Tibial nerve (tissue), 4 donors: ENCODE results near the gene ACADS. TPM values are rescaled to one million over a fixed set of nuclear protein-coding genes. Genes with fewer than 3 reads are reported as not detected.
A peak's percentile ranks its signal among the peaks of the same experiment; 100 is the strongest.

Source experiments
- DNase-seq, 2 donors: peaks; one replicate each; pipeline ENCODE4 v3.0.0-alpha.2; 2019; ENCODE audit warnings: low spot score in 2 of 2
- H3K27ac ChIP-seq, 4 donors: fragments of 200-600 bp; sonication (generic) in 3 of 4; one replicate each; pipeline ENCODE4 v1.5.1; 2017 to 2019; ENCODE audit warnings: mild to moderate bottlenecking in 1 of 4
- H3K27me3 ChIP-seq, 2 donors: fragments of 200-600 bp; sonication (generic) in 1 of 2; one replicate each; pipeline versions ENCODE4 v1.5.1 to v1.6.0; 2017 to 2019
- H3K36me3 ChIP-seq, 3 donors: fragments of 200-600 bp; sonication (generic); one replicate each; pipeline ENCODE4 v1.5.1; 2018 to 2019
- H3K4me1 ChIP-seq, 4 donors: fragments of 200-600 bp; sonication (generic) in 3 of 4; one replicate each; pipeline ENCODE4 v1.5.1; 2017 to 2019
- H3K4me3 ChIP-seq, 4 donors: fragments of 200-600 bp; sonication (generic) in 3 of 4; one replicate each; pipeline ENCODE4 v1.5.1; 2017 to 2019; ENCODE audit warnings: mild to moderate bottlenecking in 1 of 4, moderate library complexity in 1 of 4
- H3K9me3 ChIP-seq, 4 donors: fragments of 200-600 bp; sonication (generic) in 3 of 4; one replicate each; pipeline ENCODE4 v1.5.1; 2017 to 2019
- EP300 ChIP-seq, 2 donors: sonication (generic); formaldehyde crosslinking; IDR thresholded peaks; one replicate each; pipeline ENCODE4 v1.6.1; 2017; ENCODE audit warnings: antibody characterized with exemption in 2 of 2, mild to moderate bottlenecking in 1 of 2
- POLR2A ChIP-seq, 2 donors: fragments of 450-650 bp; IDR thresholded peaks; one replicate each; pipeline ENCODE4 v1.6.1; 2017; ENCODE audit warnings: antibody characterized with exemption in 2 of 2, mild to moderate bottlenecking in 2 of 2, moderate library complexity in 2 of 2
- WGBS, 2 donors: methylation state at CpG; one replicate each; pipeline ENCODE4 v1.1.5; 2018; 5-methylcytosine and 5-hydroxymethylcytosine counted together
- total RNA-seq, 4 donors: library from RNA; depleted of rRNA; stranded (reverse); fragments of >200 nt; gene quantifications; one replicate each; pipeline ENCODE4 v1.1.0, GENCODE V29; 2016
- TF ChIP-seq, protein P1 (sequence below), 5 experiments: fragments of 200-600 bp in 3 of 5; fragments of 450-650 bp in 2 of 5; sonication (generic) in 3 of 5; IDR thresholded peaks; one replicate each; pipeline ENCODE4 v1.5.1; 2016 to 2019; ENCODE audit warnings: antibody characterized with exemption in 5 of 5, mild to moderate bottlenecking in 3 of 5, moderate library complexity in 2 of 5

ACADS gene
- total RNA-seq, 4 donors from 2014 or later, result 24.7 to 53.4 (median 34.3) TPM

DNA sequence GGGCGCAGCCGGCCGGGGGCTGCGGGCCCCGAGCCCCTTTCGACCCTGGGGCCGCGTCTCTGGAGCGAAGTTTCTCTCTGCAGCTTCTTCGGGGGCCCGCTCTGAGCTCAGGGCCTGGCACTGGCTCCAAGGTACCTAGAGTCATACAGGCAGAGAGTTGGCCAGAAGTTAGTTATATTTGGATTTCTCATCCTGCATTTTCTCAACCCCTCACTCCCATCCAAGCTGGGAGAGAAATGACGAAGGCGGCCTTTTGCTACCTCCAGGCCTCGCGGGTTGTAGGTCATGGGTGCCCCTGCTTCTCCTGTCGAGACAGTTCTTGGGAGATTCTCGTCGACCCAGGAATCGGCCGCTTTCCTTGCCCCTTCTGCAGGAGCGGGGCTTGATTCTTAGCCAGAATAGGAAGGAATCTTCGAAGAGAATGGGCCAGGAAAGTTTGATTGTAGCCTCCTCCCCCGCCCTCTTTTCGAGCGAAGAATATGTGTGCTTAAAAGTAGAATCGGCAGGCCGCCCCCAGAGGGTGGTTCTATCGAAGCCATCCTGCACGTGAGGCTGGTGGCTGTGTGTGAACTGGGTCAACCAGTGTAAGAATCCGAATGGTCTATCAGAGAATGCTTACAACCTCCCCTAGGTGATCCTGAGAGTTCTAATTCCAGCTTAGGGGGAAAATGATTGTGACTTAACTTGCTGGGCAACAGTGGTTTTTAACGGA lies 37.9 kb upstream of the ACADS start:
- peaks cover 0 to 52% (median 40%) of the 10 kb centered on the region in 4 donors for H3K4me1 ChIP-seq
- TF ChIP-seq POLR2A (IDR thresholded peaks at IDR 0.05) (no peak), EP300 (IDR thresholded peaks at IDR 0.05) (no peak)
- TF ChIP-seq, protein P1, sequence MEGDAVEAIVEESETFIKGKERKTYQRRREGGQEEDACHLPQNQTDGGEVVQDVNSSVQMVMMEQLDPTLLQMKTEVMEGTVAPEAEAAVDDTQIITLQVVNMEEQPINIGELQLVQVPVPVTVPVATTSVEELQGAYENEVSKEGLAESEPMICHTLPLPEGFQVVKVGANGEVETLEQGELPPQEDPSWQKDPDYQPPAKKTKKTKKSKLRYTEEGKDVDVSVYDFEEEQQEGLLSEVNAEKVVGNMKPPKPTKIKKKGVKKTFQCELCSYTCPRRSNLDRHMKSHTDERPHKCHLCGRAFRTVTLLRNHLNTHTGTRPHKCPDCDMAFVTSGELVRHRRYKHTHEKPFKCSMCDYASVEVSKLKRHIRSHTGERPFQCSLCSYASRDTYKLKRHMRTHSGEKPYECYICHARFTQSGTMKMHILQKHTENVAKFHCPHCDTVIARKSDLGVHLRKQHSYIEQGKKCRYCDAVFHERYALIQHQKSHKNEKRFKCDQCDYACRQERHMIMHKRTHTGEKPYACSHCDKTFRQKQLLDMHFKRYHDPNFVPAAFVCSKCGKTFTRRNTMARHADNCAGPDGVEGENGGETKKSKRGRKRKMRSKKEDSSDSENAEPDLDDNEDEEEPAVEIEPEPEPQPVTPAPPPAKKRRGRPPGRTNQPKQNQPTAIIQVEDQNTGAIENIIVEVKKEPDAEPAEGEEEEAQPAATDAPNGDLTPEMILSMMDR (IDR thresholded peaks at IDR 0.05), result no peak
- H3K27me3 ChIP-seq, result no peaks in the 10 kb centered on the region
- no peaks in the 10 kb centered on the region for H3K36me3 ChIP-seq
- H3K4me3 ChIP-seq, result peak overlapping the region; percentile 78 to 96 (median 88)
- no peaks in the 10 kb centered on the region for H3K9me3 ChIP-seq
- DNase-seq, result no peak
- peak overlapping the region; percentile 58 to 95 (median 90) for H3K27ac ChIP-seq
- 0 to 1% methylated on average over 24 to 31 of the region's 31 CpGs for WGBS, 2 donors

DNA sequence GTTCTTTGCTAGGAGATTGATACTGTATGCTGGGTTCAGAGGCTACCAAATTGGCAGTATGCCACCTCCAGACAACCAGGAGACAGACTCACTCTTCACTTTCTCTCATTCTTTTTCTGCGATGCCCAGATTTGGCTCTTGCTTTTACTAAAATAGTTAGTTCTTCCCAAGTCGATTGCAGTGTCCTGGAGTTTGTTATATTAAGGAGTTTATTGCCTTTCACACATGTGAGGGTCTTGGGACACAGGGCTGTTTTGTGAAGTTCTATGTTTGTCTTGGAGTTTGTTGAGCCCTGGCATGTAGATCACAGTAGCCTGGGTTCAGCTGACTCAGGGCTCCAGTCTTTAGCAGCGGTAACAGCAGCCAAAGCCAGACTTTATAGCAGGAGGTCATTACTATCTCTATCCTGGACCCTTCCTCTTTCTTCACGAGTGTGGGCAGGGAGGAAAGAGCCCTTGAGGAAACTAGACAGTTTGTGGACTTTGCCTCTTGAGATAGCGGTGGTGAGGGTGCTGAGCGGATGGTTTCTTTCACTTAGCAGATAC lies 37.0 kb upstream of the ACADS start:
- TF ChIP-seq EP300 (IDR thresholded peaks at IDR 0.05) (no peak), POLR2A (IDR thresholded peaks at IDR 0.05) (no peak)
- TF ChIP-seq, protein P1 (IDR thresholded peaks at IDR 0.05), result no peak
- Histone ChIP-seq H3K27ac (peak overlapping the region in 3 of 4 donors; percentile 88 to 95 (median 93)), H3K36me3 (peaks cover 0 to 5% (median 0%) of the 10 kb centered on the region in 3 donors), H3K27me3 (no peaks in the 10 kb centered on the region), H3K4me1 (peaks cover 0 to 54% (median 40%) of the 10 kb centered on the region in 4 donors), H3K4me3 (peak overlapping the region; percentile 78 to 96 (median 88)), H3K9me3 (no peaks in the 10 kb centered on the region)
- WGBS, 2 donors, result 7 to 11% methylated on average over 6 of the region's 6 CpGs
- DNase-seq, result no peak

DNA sequence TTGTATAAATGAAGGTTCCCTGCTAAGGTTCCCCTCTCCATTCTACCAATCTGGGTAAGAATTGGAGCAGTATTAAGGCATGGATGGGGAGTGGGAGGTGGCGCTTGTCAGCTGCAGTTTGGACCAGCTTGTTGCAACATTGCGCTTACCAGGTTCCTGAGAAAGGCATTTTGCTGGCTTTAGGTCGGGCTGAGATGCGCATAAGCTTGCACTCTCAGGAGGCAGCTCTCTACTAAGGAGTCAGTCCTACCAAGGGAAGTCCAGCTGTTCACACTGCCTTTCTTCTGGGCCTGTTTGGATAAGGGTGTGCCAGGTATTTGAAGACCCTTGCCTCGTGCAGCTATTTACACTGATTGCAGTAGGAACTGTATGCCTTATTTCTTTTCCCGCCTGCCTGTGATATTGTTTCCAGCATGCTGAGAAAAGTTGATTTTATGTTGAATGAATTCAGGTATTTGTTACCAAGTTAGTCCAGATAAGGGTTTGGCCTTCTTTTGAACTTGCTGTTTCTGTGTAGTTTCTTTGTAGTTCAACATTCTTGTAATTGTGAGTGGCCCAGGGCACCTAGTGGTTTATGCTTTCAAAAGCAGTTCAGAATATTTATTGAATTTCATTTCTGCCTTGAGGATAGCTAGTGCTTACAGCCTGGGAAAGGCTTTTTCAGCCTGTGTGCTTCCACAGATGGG lies 36.1 kb upstream of the ACADS start:
- no peak for DNase-seq
- no peaks in the 10 kb centered on the region for H3K9me3 ChIP-seq
- H3K27ac ChIP-seq, result no peak overlapping the region
- peaks cover 0 to 54% (median 40%) of the 10 kb centered on the region in 4 donors for H3K4me1 ChIP-seq
- WGBS, 2 donors, result 62 to 66% methylated on average over 6 of the region's 6 CpGs
- H3K36me3 ChIP-seq, result peaks cover 0 to 14% (median under 1%) of the 10 kb centered on the region in 3 donors
- peak overlapping the region in 2 of 4 donors; percentile 78 to 80 for H3K4me3 ChIP-seq
- TF ChIP-seq, protein P1 (IDR thresholded peaks at IDR 0.05), result no peak
- TF ChIP-seq POLR2A (IDR thresholded peaks at IDR 0.05), result no peak
- H3K27me3 ChIP-seq, result no peaks in the 10 kb centered on the region

DNA sequence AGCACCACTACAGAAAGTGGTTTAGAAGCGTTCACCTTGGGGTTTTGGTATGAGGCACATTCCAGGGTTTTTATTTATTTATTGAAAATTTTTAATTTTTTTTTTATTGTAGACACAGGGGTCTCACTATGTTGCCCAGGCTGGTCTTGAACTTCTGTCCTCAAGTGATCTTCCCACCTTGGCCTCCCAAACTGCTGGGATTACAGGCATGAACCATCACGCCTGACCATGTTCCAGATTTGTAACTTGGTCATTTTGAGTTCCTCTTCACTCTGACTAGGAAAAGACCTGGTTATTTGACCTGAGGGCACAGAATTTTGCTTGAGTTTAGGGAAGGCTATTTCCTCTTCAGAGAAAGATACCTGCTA lies 35.6 kb upstream of the ACADS start:
- 88 to 93% methylated on average over 2 of the region's 2 CpGs for whole genome bisulfite sequencing, 2 donors
- DNase-seq, result no peak
- Histone ChIP-seq H3K36me3 (peaks cover 0 to 19% (median 4%) of the 10 kb centered on the region in 3 donors), H3K4me3 (no peak overlapping the region), H3K4me1 (peaks cover 0 to 54% (median 38%) of the 10 kb centered on the region in 4 donors), H3K9me3 (no peaks in the 10 kb centered on the region), H3K27ac (no peak overlapping the region), H3K27me3 (no peaks in the 10 kb centered on the region)
- TF ChIP-seq, protein P1 (IDR thresholded peaks at IDR 0.05), result no peak
- no peak for TF ChIP-seq POLR2A (IDR thresholded peaks at IDR 0.05)
- TF ChIP-seq EP300 (IDR thresholded peaks at IDR 0.05), result no peak

DNA sequence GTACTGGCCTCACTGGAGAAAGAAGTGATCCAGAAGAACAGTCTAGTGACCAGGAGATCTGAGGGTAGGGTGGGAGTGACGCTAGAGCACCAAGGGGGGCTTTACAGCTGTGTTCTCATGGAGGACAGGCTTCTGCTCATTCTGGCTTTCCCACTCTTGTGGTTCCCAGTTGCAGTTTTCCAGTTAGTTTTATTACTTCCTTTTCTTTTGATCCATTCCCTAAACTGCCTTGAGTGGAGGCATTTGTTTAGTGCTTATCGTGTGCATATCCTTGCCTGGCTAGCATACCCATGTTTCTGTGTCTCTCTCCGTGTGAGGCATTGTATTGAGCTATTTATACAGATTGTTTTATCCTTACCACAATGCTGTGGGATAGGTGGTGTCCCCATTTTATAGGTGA lies 34.6 kb upstream of the ACADS start:
- Histone ChIP-seq H3K9me3 (no peaks in the 10 kb centered on the region), H3K27me3 (no peaks in the 10 kb centered on the region), H3K4me3 (no peak overlapping the region), H3K36me3 (peaks cover 0 to 28% (median 4%) of the 10 kb centered on the region in 3 donors), H3K27ac (no peak overlapping the region), H3K4me1 (peaks cover 0 to 47% (median 34%) of the 10 kb centered on the region in 4 donors)
- TF ChIP-seq, protein P1 (IDR thresholded peaks at IDR 0.05), result no peak
- no peak for TF ChIP-seq EP300 (IDR thresholded peaks at IDR 0.05)
- TF ChIP-seq POLR2A (IDR thresholded peaks at IDR 0.05), result no peak
- WGBS, 2 donors, result 50 to 54% methylated on average over 3 of the region's 3 CpGs
- DNase-seq, result no peak
